ENCODE data around the gene FILIP1L. TPM values are rescaled to one million over a fixed set of nuclear protein-coding genes. Genes with fewer than 3 reads are reported as not detected.

Gene FILIP1L
- total RNA-seq, 1 donor from 2014 or later, result 41.5 TPM

DNA sequence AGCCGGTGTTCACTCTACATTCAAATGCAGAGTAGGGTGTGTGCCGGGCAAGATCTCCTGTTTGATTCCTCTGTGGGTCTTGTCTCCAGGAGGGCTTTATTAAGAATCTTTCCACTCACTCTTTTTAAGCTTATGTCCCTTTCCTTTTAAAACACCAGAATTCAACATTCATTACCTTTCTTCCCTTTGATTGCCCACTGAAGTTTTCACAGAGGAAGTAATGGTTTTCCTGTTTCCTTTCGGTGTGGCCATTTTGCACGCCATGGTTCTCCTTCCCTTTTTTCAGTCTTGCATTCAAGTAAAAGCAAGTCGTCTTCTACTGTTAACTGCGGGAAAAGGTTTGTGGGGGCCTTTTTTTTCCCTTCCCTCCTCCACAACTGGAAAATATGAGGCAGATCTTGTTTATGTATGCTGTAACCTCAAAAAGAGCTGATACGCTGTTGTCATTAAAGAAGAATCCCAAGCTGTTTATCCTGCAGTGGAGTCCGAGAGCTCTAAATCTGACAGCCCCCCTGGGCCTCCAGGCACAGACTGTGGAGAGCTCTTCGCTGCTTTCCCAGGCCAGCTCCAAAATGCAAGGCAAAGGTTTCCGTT is 40.5 kb downstream of the FILIP1L start:
- DNase-seq (ENCODE audit: extremely low spot score in 2 of 2), result no peak
- no peaks in the 10 kb centered on the region for H3K36me3 ChIP-seq
- no peak for TF ChIP-seq POLR2AphosphoS5 (IDR thresholded peaks at IDR 0.05; ENCODE audit: insufficient read depth in 1 of 2, low read depth in 1 of 2)
- TF ChIP-seq, protein P1, sequence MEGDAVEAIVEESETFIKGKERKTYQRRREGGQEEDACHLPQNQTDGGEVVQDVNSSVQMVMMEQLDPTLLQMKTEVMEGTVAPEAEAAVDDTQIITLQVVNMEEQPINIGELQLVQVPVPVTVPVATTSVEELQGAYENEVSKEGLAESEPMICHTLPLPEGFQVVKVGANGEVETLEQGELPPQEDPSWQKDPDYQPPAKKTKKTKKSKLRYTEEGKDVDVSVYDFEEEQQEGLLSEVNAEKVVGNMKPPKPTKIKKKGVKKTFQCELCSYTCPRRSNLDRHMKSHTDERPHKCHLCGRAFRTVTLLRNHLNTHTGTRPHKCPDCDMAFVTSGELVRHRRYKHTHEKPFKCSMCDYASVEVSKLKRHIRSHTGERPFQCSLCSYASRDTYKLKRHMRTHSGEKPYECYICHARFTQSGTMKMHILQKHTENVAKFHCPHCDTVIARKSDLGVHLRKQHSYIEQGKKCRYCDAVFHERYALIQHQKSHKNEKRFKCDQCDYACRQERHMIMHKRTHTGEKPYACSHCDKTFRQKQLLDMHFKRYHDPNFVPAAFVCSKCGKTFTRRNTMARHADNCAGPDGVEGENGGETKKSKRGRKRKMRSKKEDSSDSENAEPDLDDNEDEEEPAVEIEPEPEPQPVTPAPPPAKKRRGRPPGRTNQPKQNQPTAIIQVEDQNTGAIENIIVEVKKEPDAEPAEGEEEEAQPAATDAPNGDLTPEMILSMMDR (IDR thresholded peaks at IDR 0.05), result no peak
- no peak for TF ChIP-seq POLR2A (IDR thresholded peaks at IDR 0.05)
- H3K27me3 ChIP-seq, result no peaks in the 10 kb centered on the region
- intact Hi-C loops (cut with DNase I), result no loop called here
- no peaks in the 10 kb centered on the region for H3K9me3 ChIP-seq
- peaks cover 35% of the 10 kb centered on the region for H3K4me1 ChIP-seq
- H3K4me3 ChIP-seq, result no peak overlapping the region
- peak overlapping the region; percentile 55 for H3K27ac ChIP-seq

DNA sequence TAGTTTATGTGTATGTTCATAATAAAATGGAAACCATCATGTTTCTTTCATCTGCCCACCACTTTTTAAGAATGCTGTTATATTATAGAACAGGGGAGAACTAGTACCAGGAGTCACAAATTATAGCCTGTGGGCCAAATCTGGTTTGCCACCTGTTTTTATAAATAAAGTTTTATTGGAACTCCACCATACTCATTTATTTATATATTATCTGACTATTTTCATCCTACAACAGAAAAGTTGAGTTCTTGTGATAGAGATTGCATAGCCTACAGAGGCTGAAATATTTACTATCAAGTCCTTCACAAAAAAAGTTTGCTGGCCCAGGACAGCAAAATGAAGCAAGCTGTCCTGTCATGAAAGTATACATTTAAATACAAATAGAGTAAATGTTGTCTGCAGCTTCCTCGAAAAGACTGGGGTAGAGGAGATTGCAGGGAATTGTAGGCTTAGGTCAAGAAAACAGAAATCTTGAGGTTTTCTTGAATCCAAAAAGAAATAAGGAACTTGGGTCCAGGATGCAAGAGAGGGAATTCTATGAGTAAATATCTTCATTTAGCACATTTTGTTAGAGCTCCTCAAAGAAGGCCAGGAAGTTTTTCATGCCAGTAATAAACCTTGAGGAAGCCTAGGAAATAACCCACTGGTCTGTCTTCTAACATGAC is 41.1 kb downstream of the FILIP1L start:
- H3K27ac ChIP-seq, result peak overlapping the region; percentile 55
- no peak for DNase-seq (ENCODE audit: extremely low spot score in 2 of 2)
- H3K27me3 ChIP-seq, result no peaks in the 10 kb centered on the region
- TF ChIP-seq POLR2AphosphoS5 (IDR thresholded peaks at IDR 0.05; ENCODE audit: insufficient read depth in 1 of 2, low read depth in 1 of 2) (no peak), POLR2A (IDR thresholded peaks at IDR 0.05) (no peak)
- TF ChIP-seq, protein P1 (IDR thresholded peaks at IDR 0.05), result no peak
- no peaks in the 10 kb centered on the region for H3K9me3 ChIP-seq
- H3K36me3 ChIP-seq, result no peaks in the 10 kb centered on the region
- intact Hi-C loops (cut with DNase I), result no loop called here
- H3K4me3 ChIP-seq, result no peak overlapping the region
- H3K4me1 ChIP-seq, result peaks cover 36% of the 10 kb centered on the region

DNA sequence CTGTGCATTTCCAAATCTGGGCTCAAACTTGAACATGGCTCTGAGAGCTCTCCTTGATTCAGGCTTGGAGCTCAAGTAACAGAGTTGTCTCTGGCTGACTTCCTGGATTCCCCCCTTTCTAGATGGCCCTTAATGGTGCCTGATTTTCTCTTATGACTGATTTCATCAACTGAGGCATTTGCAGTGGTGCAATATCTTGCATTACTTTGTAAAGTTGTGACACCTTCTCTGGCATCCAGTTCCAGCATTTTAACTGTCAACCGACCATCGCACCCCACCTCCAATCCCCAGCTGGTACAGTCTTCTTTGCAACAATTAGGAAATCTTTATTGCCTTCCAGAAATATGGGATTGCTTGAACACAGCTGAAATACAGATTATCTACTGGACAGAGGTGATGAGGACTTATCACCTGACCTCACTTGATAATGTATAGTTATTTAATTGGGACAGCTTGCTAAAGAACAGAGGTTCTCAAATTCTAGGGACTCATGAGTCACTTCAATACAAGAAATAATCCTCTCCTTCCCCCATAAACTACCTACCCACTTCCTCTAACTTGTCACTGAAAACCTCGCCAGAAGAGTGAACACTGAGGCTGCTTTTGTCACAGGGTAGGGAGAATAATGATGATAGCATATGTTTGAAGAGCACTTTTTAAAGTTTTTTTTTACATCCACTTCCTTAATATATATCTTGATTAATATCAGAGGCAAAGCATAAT is 41.8 kb downstream of the FILIP1L start:
- Histone ChIP-seq H3K4me1 (peaks cover 36% of the 10 kb centered on the region), H3K4me3 (no peak overlapping the region), H3K27me3 (no peaks in the 10 kb centered on the region), H3K9me3 (no peaks in the 10 kb centered on the region), H3K27ac (no peak overlapping the region), H3K36me3 (no peaks in the 10 kb centered on the region)
- TF ChIP-seq POLR2AphosphoS5 (IDR thresholded peaks at IDR 0.05; ENCODE audit: insufficient read depth in 1 of 2, low read depth in 1 of 2), result no peak
- no peak for TF ChIP-seq POLR2A (IDR thresholded peaks at IDR 0.05)
- TF ChIP-seq, protein P1 (IDR thresholded peaks at IDR 0.05), result no peak
- intact Hi-C loops (cut with DNase I), result no loop called here
- no peak for DNase-seq (ENCODE audit: extremely low spot score in 2 of 2)

DNA sequence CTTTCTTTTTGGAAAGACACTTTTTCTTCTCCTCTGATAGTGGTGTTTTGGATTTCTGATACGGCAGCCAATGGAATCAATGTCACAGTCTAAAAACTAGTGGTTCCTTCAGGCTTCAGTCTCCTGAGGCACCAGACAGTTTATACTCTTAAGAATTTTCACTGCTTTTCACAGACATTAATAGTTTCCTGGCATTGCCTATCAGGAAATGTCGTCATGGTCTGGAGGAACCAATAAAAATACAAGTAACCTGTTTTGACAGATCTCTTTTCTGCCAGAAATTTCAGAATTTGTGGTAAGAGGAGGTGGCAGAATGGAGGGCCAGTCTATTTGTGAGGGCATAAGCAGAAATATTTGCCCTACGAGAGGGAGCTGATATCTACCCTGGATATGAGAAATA is 44.8 kb downstream of the FILIP1L start:
- peaks cover 36% of the 10 kb centered on the region for H3K4me1 ChIP-seq

More for the DNA sequence above, 44.8 kb downstream of the FILIP1L start:
- no peaks in the 10 kb centered on the region for H3K27me3 ChIP-seq
- H3K9me3 ChIP-seq, result no peaks in the 10 kb centered on the region
- peak overlapping the region; percentile 52 for H3K27ac ChIP-seq
- TF ChIP-seq POLR2A (IDR thresholded peaks at IDR 0.05) (no peak), POLR2AphosphoS5 (IDR thresholded peaks at IDR 0.05; ENCODE audit: insufficient read depth in 1 of 2, low read depth in 1 of 2) (no peak)
- TF ChIP-seq, protein P1 (IDR thresholded peaks at IDR 0.05), result no peak
- no peak for DNase-seq (ENCODE audit: extremely low spot score in 2 of 2)
- no peaks in the 10 kb centered on the region for H3K36me3 ChIP-seq
- intact Hi-C loops (cut with DNase I), result loop anchor here (10.0 kb wide), 1 partner anchor 185 kb away; no protein-coding TSS in a partner anchor
- H3K4me3 ChIP-seq, result no peak overlapping the region

Measured in vagina (tissue), 2 donors.